ENCODE measurements around the gene WFIKKN2.

- TF ChIP-seq GTF2F1 (IDR thresholded peaks at IDR 0.05; ENCODE audit: borderline replicate concordance, low read depth, low read length) (no peak), POLR2A (IDR thresholded peaks at IDR 0.05; ENCODE audit: control extremely low read depth in 1 of 2, low read depth in 2 of 2, low read length in 2 of 2) (no peak), CHD2 (IDR thresholded peaks at IDR 0.05; ENCODE audit: low read length) (no peak), POLR2AphosphoS5 (IDR thresholded peaks at IDR 0.05; ENCODE audit: low read depth, low read length) (no peak), MAFK (IDR thresholded peaks at IDR 0.05; ENCODE audit: low read depth, low read length) (no peak), EZH2 (IDR thresholded peaks at IDR 0.05; ENCODE audit: low read depth, low read length, severe bottlenecking) (no peak)
Observed at GRCh38 chr17:50871898-50872297, 36.5 kb downstream of the WFIKKN2 start.

Data from H1 (cell line).